GM21528 (cell line): ENCODE measurements around the gene VPS37C.
"Not testable (repeated sequence)": the region's sequence is repeated elsewhere in the genome, so short reads cannot be mapped to it uniquely, and the experiment has no call there.

Source experiments
- ATAC-seq: cut with Tn5 transposase; IDR thresholded peaks from one replicate; pipeline ENCODE4 v1.9.1; 2021; ENCODE audit warnings: mild to moderate bottlenecking, moderate library complexity; ENCODE audit not compliant: unreplicated experiment, low FRiP score

VPS37C gene

DNA sequence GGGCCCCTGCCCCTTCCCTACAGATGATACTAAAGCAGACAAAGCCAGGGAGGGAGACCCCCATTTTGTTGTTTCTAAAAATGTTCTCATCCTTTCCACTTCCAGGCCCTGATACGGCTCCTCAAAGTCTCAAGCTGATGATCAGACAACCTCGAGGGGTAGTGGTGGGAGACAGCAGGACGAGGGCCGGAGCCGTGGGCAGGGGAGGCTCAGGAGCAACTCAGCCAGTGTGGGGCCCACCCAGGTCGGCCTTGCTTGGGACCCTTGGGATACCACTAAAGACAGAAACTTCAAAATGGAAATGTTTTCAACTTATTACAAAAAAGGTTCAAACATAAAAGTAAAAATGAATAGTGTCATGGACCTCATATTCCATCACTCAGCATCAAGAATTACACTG lies 15.2 kb upstream of the VPS37C start:
- no peak for ATAC-seq

DNA sequence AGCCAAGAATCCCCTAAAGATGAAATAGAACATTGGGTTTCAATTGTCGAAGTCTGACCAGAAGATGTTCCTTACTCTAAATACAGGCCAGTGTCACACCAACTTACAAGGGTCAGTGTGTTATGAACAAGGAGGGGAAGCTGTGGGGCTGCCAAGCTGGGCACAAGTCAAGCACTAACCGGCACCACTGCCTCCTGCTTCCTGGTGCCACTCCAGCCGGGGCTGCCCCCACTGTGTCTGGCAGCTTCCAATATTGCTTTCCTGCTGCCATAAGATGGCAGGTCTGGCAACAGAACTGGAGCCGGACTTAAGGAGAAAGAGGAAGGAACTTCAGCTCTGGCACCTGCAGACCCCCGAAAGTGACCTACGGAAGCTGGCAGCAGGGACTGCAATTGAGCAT lies 13.7 kb upstream of the VPS37C start:
- no peak for ATAC-seq

DNA sequence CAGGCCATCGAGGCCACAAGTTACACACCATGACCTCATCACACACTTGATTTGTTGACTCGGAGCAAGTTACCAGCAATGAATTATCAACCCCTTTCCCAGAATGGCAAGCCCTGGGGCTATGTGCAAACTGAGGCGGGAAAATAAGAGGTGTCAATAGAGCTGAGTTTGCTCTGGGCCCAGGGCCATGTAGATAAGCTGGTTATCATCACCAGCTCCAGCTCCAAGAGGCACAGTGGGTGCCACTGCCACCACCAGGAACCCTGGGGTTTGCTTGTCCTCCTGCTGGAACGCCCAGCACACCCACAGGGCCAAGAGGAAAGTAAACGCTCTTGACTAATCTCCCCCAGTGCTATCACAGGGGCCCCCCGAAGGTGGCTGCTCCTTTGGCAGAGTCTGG lies 13.0 kb upstream of the VPS37C start:
- ATAC-seq, result no peak

DNA sequence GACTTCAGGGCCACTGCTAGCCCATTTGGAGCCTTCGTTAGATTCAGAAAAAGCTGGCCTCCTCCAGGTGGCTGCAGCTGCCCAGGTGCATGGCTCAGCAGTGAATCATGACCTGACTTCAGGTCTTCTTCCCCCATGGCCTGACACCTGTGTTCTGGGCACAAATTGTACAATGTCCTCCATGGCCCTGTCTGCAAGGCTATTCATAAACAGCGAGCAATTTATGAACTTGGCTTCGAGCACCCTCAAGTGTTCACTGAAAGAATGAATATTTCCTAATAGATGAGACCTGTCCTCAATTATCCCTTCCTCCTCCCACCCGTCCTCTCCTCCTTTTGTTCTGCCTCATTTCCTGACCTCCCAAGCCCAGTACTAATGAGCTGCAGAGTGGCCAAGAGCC lies 12.2 kb upstream of the VPS37C start:
- no peak for ATAC-seq

DNA sequence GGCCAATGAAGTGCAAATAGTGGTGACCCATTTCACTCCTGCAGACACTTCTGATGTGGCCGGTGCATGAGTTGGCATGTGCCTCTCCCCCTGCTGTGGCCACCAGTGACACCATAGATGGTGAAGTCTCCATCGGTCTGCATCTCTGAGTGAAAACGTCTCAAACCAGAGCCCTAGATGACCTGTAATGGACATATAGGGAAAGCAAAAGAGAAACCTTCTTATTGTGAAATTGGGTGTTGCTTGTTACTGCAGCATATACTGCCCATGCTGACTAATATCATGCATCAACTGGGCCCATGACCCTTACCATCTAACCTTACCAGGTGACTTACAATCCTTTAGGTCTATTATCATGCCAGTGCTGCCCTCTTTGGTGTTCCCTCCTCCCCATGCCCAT lies 11.7 kb upstream of the VPS37C start:
- ATAC-seq, result no peak

DNA sequence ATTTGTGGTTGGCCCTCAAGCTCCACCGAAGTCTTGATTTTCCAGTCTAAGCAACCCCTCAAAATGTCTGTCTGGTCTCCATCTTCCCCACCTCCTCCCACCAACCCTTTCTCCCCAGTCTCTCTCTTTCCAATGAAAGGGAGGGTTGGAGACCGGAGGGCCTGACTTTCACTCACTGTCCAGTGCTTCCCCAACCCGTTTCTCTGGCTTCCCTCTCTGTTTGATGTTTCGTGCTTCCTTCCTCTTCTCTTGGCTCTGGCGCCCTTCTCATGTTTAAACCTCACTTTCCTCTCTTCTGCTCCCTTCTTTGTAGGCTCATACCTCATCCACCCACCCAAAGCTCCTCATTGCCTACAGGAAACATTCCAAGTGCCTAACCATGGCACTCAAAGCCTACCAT lies 11.1 kb upstream of the VPS37C start:
- no peak for ATAC-seq

DNA sequence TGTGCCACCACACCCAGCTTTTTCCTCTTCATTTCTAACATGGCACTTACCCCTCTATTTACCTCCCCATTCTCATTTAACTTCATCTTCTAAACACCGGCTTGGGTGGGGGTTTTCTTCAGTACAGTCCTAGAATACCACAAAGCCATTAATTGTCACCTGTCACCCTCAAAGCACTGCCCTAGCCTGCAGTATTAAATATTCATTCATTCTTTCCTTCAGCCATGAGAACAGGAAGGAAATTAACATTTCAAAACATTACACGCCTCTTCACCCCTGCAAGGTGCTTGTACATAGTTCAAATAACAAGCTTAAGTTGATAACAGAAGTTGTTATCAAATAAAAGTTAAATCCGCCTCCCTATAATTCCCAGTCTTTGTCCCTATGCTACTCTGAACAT lies 10.7 kb upstream of the VPS37C start:
- ATAC-seq, result no peak

DNA sequence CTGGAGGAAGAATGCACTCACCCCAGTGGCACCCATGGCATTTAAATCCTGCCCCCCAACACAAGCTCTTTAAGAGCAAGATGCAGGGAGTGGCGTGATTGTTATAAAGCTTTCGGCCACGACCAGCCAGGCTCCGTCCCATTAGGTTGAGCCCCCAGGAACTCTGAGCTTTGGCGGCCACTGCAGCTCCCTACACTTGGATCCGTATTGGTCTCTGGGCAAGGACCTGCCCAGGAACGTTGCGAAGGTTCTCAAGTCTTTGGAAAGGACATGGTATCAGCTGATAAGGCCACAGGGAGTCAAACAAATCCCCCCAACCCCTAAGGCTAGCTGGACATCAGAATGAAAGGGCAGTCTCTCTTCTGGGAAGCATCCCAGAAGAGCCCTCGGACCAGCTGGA lies 9.3 kb upstream of the VPS37C start:
- ATAC-seq, result no peak

DNA sequence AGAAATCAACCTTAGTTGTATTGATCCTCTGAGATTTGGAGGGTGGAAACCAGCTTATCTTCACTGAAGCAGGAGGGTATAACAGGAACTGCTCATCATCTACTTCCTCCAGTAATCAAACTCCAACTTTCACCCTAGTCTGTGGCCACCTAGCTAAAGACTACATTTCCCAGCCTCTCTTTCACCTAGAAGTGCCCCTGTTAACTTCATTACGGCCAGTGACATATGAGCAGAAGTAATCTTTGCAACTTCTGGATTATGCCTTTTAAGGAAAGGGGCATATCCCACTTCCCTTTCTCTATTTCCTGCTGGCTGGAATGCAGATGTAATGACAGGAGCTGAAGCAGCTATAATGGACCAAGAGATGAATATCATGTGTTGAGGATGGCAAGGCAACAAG lies 7.6 kb upstream of the VPS37C start:
- no peak for ATAC-seq

DNA sequence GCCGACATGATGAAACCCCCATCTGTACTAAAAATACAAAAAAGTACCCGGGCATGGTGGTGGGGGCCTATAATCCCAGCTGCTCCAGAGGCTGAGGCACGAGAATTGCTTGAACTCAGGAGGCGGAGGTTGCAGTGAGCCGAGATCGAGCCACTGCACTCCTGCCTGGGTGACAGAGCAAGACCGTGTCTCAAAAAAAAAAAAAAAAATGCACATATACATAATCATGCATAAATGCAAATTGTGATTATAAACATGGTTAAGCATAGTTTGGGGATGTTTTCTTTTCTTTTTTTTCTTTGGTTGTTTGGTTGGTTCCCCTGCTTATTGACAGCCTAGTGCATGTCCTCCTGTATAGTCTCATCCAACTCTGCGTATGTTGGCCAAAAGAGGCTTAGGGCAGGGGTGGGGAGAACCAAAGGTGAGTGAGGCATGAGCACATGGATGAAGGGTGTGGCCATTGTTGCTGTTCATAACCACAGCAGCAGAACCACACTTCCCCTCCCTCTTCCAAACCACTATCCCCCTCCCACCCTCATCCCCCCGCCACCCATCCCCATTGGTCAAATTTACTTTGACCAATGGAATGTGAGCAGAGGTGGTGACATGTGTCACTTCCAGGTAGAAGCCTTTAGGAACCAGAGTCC lies 6.9 kb upstream of the VPS37C start:
- no peak for ATAC-seq

DNA sequence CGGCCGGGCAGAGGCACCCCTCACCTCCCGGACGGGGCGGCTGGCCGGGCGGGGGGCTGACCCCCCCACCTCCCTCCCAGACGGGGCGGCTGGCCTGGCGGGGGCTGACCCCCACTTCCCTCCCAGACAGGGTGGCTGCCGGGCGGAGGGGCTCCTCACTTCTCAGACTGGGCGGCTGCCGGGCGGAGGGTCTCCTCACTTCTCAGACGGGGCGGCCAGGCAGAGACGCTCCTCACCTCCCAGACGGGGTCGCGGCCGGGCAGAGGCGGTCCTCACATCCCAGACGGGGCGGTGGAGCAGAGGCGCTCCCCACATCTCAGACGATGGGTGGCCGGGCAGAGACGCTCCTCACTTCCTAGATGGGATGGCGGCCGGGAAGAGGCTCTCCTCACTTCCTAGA lies 5.1 kb upstream of the VPS37C start:
- not testable (repeated sequence) for ATAC-seq

DNA sequence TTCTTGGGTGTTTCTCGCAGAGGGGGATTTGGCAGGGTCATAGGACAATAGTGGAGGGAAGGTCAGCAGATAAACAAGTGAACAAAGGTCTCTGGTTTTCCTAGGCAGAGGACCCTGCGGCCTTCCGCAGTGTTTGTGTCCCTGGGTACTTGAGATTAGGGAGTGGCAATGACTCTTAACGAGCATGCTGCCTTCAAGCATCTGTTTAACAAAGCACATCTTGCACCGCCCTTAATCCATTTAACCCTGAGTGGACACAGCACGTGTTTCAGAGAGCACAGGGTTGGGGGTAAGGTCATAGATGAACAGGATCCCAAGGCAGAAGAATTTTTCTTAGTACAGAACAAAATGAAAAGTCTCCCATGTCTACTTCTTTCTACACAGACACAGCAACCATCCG lies 4.6 kb upstream of the VPS37C start:
- ATAC-seq, result not testable (repeated sequence)

DNA sequence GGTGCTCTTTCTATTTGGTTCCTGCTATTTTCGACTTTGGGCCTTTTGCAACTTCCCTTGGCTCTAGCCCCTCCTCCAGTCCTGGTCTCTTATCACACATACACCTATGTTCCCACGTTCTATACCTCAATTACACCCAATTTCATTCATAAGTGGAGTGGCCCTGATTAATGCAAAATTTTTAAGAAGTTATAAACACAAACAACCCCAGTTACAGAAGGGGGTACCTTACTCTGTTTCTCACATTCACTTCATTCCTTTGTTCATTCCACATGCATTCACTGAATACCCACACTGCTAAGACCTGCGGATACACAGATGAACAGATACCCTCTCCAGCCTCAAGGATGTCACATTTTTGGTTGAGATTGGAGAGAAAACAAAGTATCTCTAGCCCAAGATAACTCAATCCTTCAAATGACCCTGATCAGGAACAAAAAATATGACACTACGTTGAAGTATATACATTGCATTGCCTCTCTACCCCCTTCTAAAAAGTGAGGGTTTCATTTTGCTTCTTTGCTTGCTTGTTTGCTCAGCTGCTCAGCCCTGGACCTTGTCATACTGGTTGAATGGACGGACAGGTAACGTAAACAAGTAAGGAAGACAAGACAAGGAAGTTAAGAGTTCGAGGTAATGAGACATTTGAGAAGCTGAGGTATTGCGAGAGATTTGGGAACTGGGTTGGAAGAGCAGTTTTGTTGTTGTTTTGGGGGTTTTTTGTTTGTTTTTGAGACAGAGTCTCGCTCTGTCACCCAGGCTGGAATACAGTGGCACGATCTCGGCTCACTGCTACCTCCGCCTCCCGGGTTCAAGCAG lies 3.6 kb upstream of the VPS37C start:
- ATAC-seq, result no peak

DNA sequence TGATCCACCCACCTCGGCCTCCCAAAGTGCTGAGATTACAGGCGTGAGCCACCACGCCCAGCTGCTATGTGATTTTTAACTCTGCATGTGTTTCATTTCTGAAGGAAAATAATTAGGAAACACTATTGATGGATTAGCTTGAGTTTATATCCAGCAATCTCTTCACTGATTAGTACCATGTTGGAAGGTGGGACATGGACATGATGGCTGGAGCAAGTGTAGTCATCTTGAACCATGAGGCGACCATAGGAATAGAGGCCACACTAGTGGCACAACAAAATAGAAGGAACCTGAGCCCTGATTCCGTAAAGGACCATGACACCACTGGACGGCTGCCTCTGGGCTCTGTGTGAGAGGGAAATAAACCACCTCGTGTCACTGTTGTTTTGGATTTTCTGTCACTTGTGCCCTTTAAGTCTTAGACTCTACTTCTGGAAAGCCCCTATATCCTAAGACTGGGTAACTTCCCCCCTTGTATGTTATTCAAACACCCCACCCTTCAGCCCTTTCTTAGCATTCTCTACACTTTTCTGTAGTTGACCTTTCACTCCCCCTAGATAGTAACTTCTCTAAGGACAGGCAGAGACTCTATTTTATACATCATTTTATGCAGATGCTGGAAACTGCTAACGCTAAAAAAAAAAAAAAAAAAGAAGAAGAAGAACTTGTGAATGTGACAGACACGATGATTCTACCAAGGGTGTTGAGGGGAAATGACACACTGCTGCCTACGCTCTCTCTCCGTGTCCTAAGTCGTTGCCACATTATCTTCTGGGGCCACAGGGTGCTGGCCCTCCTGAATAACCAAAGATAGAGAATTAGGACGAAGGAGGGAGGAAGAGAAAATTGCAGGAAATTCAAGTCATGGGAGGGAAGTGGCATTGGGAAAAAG lies 2.7 kb upstream of the VPS37C start:
- no peak for ATAC-seq

DNA sequence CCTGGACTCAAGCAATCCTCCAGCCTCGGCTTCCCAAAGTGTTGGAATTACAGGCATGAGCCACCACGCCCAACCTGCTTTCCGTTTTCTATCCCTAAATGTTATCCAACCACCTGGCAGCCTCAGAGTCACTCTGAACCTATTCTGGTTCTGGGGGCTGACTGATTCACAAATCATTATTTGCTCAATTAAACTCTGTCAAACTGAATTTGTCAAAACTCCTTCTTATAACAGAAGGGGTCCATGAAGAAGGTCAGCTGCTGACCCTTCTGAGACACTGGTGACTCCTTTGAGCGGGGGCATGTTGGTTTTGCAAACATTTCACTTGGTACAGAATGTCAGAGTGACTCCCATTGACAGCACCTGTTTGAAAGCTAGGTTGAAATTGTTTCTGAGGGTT lies 1.8 kb upstream of the VPS37C start:
- no peak for ATAC-seq

DNA sequence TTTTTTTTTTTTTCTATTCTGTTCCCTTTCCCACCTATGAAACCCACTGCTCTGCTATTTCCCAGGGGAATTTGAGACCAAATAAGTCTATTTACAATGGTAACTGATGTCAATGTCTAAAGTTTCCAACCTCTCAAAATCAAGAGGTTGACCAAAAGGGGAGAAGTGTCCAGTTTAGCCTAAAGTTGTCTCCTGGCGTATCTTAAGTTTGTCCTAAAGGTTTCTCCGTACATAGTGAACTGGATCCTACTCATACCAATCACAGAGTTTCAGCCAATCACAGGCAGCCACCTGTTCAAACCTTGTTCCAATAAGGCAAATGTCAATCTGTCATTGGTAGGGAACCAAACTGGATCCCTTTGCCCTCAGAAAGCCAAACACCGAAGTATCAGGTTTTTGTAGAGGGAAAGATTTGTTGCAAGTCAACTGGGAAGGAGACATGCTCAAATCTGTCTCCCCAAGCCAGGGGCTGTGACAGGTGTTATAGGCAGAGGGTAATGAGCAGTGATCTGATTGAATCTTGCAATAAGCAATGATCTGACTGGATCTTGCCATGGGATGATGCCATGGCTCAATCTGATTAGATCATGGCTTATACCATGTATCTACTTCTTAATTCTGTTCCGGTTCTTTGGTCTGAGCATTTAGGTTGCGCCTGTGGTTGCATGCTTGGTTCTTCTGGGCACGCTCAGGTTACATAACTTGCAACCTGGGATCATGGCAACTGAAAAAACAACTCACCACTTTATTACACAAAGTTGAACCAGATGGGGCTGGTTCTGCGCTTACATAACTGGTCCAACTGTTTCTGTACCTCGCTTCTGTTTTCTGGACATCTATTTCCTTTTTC lies 1.1 kb upstream of the VPS37C start:
- no peak for ATAC-seq

DNA sequence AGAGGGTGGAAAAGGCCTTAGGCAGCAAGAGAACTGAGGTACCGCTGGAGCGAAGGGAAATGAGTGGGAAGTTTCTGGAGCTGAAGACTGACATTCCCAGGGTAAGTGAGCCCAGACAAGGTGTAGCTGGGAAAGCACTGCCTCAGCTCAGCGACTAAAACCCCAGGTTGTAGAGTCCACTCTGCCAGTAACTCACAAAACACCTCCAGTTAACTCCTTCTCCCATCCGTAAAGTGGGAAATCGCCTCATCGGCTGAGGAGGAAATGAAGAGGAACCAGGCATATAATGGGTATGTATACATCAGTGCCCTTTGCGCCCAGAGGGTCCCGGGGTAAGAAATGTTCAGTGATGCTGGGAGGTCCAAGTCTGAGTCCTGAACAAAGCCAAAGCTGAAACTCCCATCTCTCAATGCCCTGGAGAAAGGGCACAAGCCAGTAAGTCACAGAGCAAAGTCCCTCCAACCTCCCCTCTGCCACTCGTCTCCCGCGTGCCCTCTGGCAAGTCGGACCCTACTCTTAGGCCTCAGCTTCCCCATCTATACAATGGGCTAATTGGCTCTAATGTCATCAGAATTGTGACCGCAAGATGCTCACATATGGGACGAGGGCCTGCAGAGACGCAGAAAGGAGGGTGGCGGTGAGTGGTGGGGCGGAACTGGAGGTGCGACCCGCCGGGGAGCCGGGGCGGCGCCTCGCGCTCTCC lies 588 bp downstream of the VPS37C start:
- ATAC-seq, result no peak

DNA sequence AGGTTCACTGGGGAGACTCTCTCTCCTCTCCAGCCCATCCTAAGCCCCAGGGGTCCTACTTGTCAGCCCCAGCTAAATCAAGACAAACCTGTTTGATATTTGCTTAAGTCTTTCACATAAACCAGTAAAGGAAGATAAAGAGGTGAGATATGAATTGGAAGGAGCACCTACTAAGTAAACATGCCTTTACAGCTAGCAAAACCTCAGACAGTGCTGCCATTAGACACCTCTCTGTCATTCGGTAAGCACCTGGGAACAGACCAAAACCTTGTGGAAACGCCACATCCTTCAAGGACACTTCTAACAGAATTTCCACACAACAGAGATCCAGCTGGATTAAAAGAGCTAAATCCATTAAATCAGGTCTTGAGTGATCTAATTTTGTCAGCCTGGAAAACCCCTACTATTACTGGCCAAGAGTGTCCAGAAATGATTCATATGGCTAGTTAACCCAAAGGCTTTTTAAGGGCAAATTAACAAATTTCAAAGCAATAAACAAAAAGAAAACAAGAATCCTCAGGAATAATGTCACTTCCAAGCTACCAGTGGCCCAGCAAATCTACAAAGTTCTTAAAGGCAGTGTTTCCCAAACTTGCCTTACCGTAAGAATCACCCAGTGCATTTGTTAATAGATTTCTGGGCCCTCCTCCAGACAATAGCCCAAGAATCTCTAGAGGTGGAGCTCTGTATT lies 2.4 kb downstream of the VPS37C start:
- ATAC-seq, result no peak

DNA sequence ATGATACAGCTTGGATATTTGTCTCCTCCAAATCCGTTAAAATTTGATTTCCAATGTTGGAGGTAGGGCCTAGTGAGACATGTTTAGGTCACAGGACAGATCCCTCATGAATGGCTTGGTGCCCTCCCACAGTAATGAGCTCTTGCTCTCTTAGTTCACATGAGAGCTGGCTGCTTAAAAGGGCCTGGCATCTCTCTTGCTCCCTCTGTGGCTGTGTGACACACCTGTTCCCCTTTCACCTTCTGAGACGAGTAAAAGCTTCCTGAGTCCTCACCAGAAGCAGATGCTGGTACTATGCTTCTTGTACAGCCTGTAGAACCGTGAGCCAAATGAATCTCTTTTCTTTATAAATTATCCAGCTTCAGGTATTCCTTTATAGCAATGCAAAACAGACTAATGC lies 3.5 kb downstream of the VPS37C start:
- no peak for ATAC-seq
